Left hindlimb (tissue), 1 donor: Measurements from ENCODE around the gene FOSL1.
A peak's percentile ranks its signal among the peaks of the same experiment; 100 is the strongest.

Source experiments
- DNase-seq: peaks from one replicate; pipeline ENCODE4 v3.0.0-alpha.2; 2018

The FOSL1 gene

GRCh38 chr11:65919573-65920371 lies 19.6 kb upstream of the FOSL1 start:
- DNase-seq: no peak

GRCh38 chr11:65919141-65919572 lies 19.0 kb upstream of the FOSL1 start, which contains the start of gene DRAP1:
TSS of gene DRAP1 (plus strand) at chr11:65919426. CDS start at chr11:65919502, 76 bp downstream.
- DNase-seq: peak; percentile 99

- no peak for DNase-seq
Observed at GRCh38 chr11:65918211-65919140, 18.3 kb upstream of the FOSL1 start, which contains the start of gene C11orf68. TSS of gene C11orf68 (minus strand) at chr11:65919062. CDS start at chr11:65919031, 31 bp downstream.

- no peak for DNase-seq
Observed at GRCh38 chr11:65917434-65918210, 17.4 kb upstream of the FOSL1 start.

- no peak for DNase-seq
Observed at GRCh38 chr11:65917077-65917433, 16.9 kb upstream of the FOSL1 start.

- no peak for DNase-seq
Observed at GRCh38 chr11:65916391-65916790, 16.2 kb upstream of the FOSL1 start.

GRCh38 chr11:65915821-65916251 lies 15.6 kb upstream of the FOSL1 start:
- DNase-seq: no peak

GRCh38 chr11:65915101-65915820 lies 15.1 kb upstream of the FOSL1 start:
- DNase-seq: no peak

GRCh38 chr11:65912845-65913244 lies 12.7 kb upstream of the FOSL1 start:
- DNase-seq: no peak

- DNase-seq: peak; percentile 83
Observed at GRCh38 chr11:65911682-65912568, 11.7 kb upstream of the FOSL1 start.

GRCh38 chr11:65907878-65908277 lies 7.7 kb upstream of the FOSL1 start:
- DNase-seq: no peak

- DNase-seq: no peak
Observed at GRCh38 chr11:65906602-65907001, 6.4 kb upstream of the FOSL1 start.

- DNase-seq: no peak
Observed at GRCh38 chr11:65903715-65904114, 3.5 kb upstream of the FOSL1 start.

- DNase-seq: no peak
Observed at GRCh38 chr11:65903068-65903481, 2.9 kb upstream of the FOSL1 start.

GRCh38 chr11:65900899-65901180 lies 652 bp upstream of the FOSL1 start:
- DNase-seq: no peak

GRCh38 chr11:65899356-65900124 lies 648 bp downstream of the FOSL1 start:
- peak; percentile 41 for DNase-seq

- no peak for DNase-seq
Observed at GRCh38 chr11:65898656-65899355, 1.4 kb downstream of the FOSL1 start.

GRCh38 chr11:65897020-65897471 lies 3.1 kb downstream of the FOSL1 start:
- DNase-seq: no peak
